Breast epithelium (tissue), 4 donors: ENCODE measurements around the gene LIPE. TPM values are rescaled to one million over a fixed set of nuclear protein-coding genes. Genes with fewer than 3 reads are reported as not detected.

Source experiments
- DNase-seq, 2 donors: peaks; one replicate each; pipeline ENCODE4 v3.0.0-alpha.2; 2019; ENCODE audit warnings: low spot score in 2 of 2
- H3K27ac ChIP-seq, 2 donors: fragments of 200-600 bp; sonication (generic) in 1 of 2; one replicate each; pipeline ENCODE4 v1.5.1; 2016 to 2019; ENCODE audit warnings: mild to moderate bottlenecking in 1 of 2
- H3K27me3 ChIP-seq, 2 donors: fragments of 200-600 bp; sonication (generic) in 1 of 2; one replicate each; pipeline versions ENCODE4 v1.5.1 to v1.6.0; 2017 to 2019; ENCODE audit warnings: control low read depth in 1 of 2, mild to moderate bottlenecking in 1 of 2
- H3K36me3 ChIP-seq: fragments of 200-600 bp; one replicate; pipeline ENCODE4 v1.5.1; 2019
- H3K4me1 ChIP-seq, 2 donors: fragments of 200-600 bp; sonication (generic); one replicate each; pipeline ENCODE4 v1.5.1; 2016 to 2019; ENCODE audit warnings: control low read depth in 1 of 2
- H3K4me3 ChIP-seq, 3 donors: fragments of 200-600 bp; sonication (generic); 1 replicate in 2 of 3; 2 replicates in 1 of 3; pipeline ENCODE4 v1.5.1; 2016 to 2019; ENCODE audit warnings: mild to moderate bottlenecking in 3 of 3, moderate library complexity in 2 of 3
- H3K9me3 ChIP-seq, 2 donors: fragments of 200-600 bp; sonication (generic) in 1 of 2; one replicate each; pipeline ENCODE4 v1.5.1; 2016 to 2019; ENCODE audit warnings: control low read depth in 1 of 2
- CTCF ChIP-seq, 3 donors: fragments of 450-650 bp; IDR thresholded peaks; one replicate each; pipeline ENCODE4 v1.5.1; 2016 to 2017; ENCODE audit warnings: antibody characterized with exemption in 3 of 3, mild to moderate bottlenecking in 3 of 3, moderate library complexity in 3 of 3
- POLR2A ChIP-seq: fragments of 450-650 bp; IDR thresholded peaks from one replicate; pipeline ENCODE4 v1.6.1; 2016; ENCODE audit warnings: antibody characterized with exemption, mild to moderate bottlenecking, moderate library complexity
- POLR2AphosphoS5 ChIP-seq, 3 donors: sonication (generic); formaldehyde crosslinking; IDR thresholded peaks; one replicate each; pipeline ENCODE4 v1.6.1; 2017; ENCODE audit warnings: antibody characterized with exemption in 3 of 3
- intact Hi-C: fragments of 100-400 bp; cut with DNase I; formaldehyde crosslinking; loops from one replicate; pipeline ENCODE4 v1.15.1; 2023; ENCODE audit warnings: low total_unique reads
- total RNA-seq, 3 donors: library from RNA; depleted of rRNA; stranded (reverse); fragments of >200 nt; gene quantifications; one replicate each; pipeline ENCODE4 v1.1.0, GENCODE V29; 2016

The LIPE gene
- total RNA-seq, 3 donors from 2014 or later: 152 to 1,550 (median 380) TPM

GRCh38 chr19:42368765-42369164 is 58.4 kb downstream of the LIPE start:
- Histone ChIP-seq H3K36me3 (no peaks in the 10 kb centered on the region), H3K9me3 (peaks cover 0 to 2% of the 10 kb centered on the region in 2 donors), H3K27ac (no peak overlapping the region), H3K4me3 (no peak overlapping the region), H3K27me3 (no peaks in the 10 kb centered on the region), H3K4me1 (no peaks in the 10 kb centered on the region)
- no peak for TF ChIP-seq POLR2AphosphoS5 (IDR thresholded peaks at IDR 0.05)
- no peak for TF ChIP-seq POLR2A
- TF ChIP-seq CTCF (IDR thresholded peaks at IDR 0.05): no peak
- no peak for DNase-seq
- intact Hi-C loops: no loop called here

- TF ChIP-seq POLR2A (no peak), CTCF (IDR thresholded peaks at IDR 0.05) (no peak), POLR2AphosphoS5 (IDR thresholded peaks at IDR 0.05) (no peak)
- DNase-seq: no peak
- intact Hi-C loops: no loop called here
Measured at GRCh38 chr19:42368360-42368759, 58.8 kb downstream of the LIPE start.

GRCh38 chr19:42367929-42368328 is 59.3 kb downstream of the LIPE start:
- no peaks in the 10 kb centered on the region for H3K27me3 ChIP-seq
- no peaks in the 10 kb centered on the region for H3K36me3 ChIP-seq
- no peak overlapping the region for H3K4me3 ChIP-seq
- no peak for DNase-seq
- H3K9me3 ChIP-seq: peaks cover 0 to 4% of the 10 kb centered on the region in 2 donors
- H3K27ac ChIP-seq: no peak overlapping the region
- TF ChIP-seq POLR2A (no peak), POLR2AphosphoS5 (IDR thresholded peaks at IDR 0.05) (no peak), CTCF (IDR thresholded peaks at IDR 0.05) (no peak)
- no peaks in the 10 kb centered on the region for H3K4me1 ChIP-seq
- intact Hi-C loops: no loop called here

More at GRCh38 chr19:42368360-42368759, 58.8 kb downstream of the LIPE start:
- Histone ChIP-seq H3K27me3 (no peaks in the 10 kb centered on the region), H3K36me3 (no peaks in the 10 kb centered on the region), H3K4me3 (no peak overlapping the region), H3K9me3 (peaks cover 0 to 4% of the 10 kb centered on the region in 2 donors), H3K27ac (no peak overlapping the region), H3K4me1 (no peaks in the 10 kb centered on the region)

GRCh38 chr19:42366673-42367072 is 60.5 kb downstream of the LIPE start:
- H3K4me3 ChIP-seq: no peak overlapping the region
- no peaks in the 10 kb centered on the region for H3K27me3 ChIP-seq
- H3K36me3 ChIP-seq: no peaks in the 10 kb centered on the region
- peaks cover 0 to 4% of the 10 kb centered on the region in 2 donors for H3K9me3 ChIP-seq
- intact Hi-C loops: no loop called here
- no peak overlapping the region for H3K27ac ChIP-seq
- no peak for TF ChIP-seq POLR2AphosphoS5 (IDR thresholded peaks at IDR 0.05)
- TF ChIP-seq CTCF (IDR thresholded peaks at IDR 0.05): no peak
- no peak for TF ChIP-seq POLR2A
- no peaks in the 10 kb centered on the region for H3K4me1 ChIP-seq
- no peak for DNase-seq

- TF ChIP-seq POLR2A (no peak), POLR2AphosphoS5 (IDR thresholded peaks at IDR 0.05) (no peak), CTCF (IDR thresholded peaks at IDR 0.05) (no peak)
- no peaks in the 10 kb centered on the region for H3K36me3 ChIP-seq
- DNase-seq: no peak
- intact Hi-C loops: no loop called here
- no peaks in the 10 kb centered on the region for H3K27me3 ChIP-seq
- H3K27ac ChIP-seq: no peak overlapping the region
- H3K4me3 ChIP-seq: no peak overlapping the region
- no peaks in the 10 kb centered on the region for H3K4me1 ChIP-seq
- H3K9me3 ChIP-seq: peaks cover 0 to 4% of the 10 kb centered on the region in 2 donors
Measured at GRCh38 chr19:42363614-42364346, 63.4 kb downstream of the LIPE start.
